WTC11 (cell line): ENCODE measurements around the gene NHERF1.

Experiments
- ATF2 ChIP-seq: sonication (generic); formaldehyde crosslinking; IDR thresholded peaks from 2 replicates; pipeline ENCODE4 v1.8.1; 2022; ENCODE audit warnings: low read depth, missing genetic modification reagents, borderline replicate concordance
- CTCF ChIP-seq: fragments of 200-600 bp; IDR thresholded peaks from 2 replicates; pipeline ENCODE4 v1.8.0; 2022; ENCODE audit warnings: antibody characterized with exemption
- E2F4 ChIP-seq: sonication (generic); formaldehyde crosslinking; IDR thresholded peaks from 2 replicates; pipeline ENCODE4 v1.8.1; 2022; ENCODE audit warnings: low read depth, mild to moderate bottlenecking, moderate library complexity, missing genetic modification reagents, borderline replicate concordance
- GABPB1 ChIP-seq: sonication (generic); formaldehyde crosslinking; IDR thresholded peaks from 2 replicates; pipeline ENCODE4 v1.8.1; 2023; ENCODE audit warnings: mild to moderate bottlenecking, missing genetic modification reagents
- HMGXB4 ChIP-seq: sonication (generic); formaldehyde crosslinking; IDR thresholded peaks from 2 replicates; pipeline ENCODE4 v1.8.1; 2023; ENCODE audit warnings: mild to moderate bottlenecking, moderate library complexity, missing genetic modification reagents
- JUN ChIP-seq: sonication (generic); formaldehyde crosslinking; IDR thresholded peaks from 2 replicates; pipeline ENCODE4 v1.8.0; 2023; ENCODE audit warnings: mild to moderate bottlenecking, missing genetic modification reagents
- MAX ChIP-seq: sonication (generic); formaldehyde crosslinking; IDR thresholded peaks from 2 replicates; pipeline ENCODE4 v1.8.0; 2022; ENCODE audit warnings: mild to moderate bottlenecking, missing genetic modification reagents
- MLX ChIP-seq: sonication (generic); formaldehyde crosslinking; IDR thresholded peaks from 2 replicates; pipeline ENCODE4 v1.8.1; 2023; ENCODE audit warnings: mild to moderate bottlenecking, missing genetic modification reagents, moderate library complexity
- SP1 ChIP-seq: sonication (generic); formaldehyde crosslinking; conservative IDR thresholded peaks from 2 replicates; pipeline ENCODE4 v1.8.1; 2022; ENCODE audit warnings: missing genetic modification reagents
- TEAD4 ChIP-seq: sonication (generic); formaldehyde crosslinking; IDR thresholded peaks from 2 replicates; pipeline ENCODE4 v1.8.0; 2022; ENCODE audit warnings: mild to moderate bottlenecking, missing genetic modification reagents
- USF2 ChIP-seq: sonication (generic); formaldehyde crosslinking; IDR thresholded peaks from 2 replicates; pipeline ENCODE4 v1.8.1; 2023; ENCODE audit warnings: mild to moderate bottlenecking, missing genetic modification reagents, moderate library complexity
- ZBTB21 ChIP-seq: sonication (generic); formaldehyde crosslinking; IDR thresholded peaks from 2 replicates; pipeline ENCODE4 v1.8.1; 2023; ENCODE audit warnings: mild to moderate bottlenecking, missing genetic modification reagents, borderline replicate concordance
- ZBTB43 ChIP-seq: sonication (generic); formaldehyde crosslinking; IDR thresholded peaks from 2 replicates; pipeline ENCODE4 v1.8.1; 2023; ENCODE audit warnings: mild to moderate bottlenecking, missing genetic modification reagents

GRCh38 chr17:74767111-74767516 is 18.7 kb downstream of the NHERF1 start:
- TF ChIP-seq CTCF (no peak), ATF2 (CRISPR knock-in tag) (no peak), ZBTB21 (CRISPR knock-in tag) (no peak), ZBTB43 (CRISPR knock-in tag) (no peak), MLX (CRISPR knock-in tag) (no peak), HMGXB4 (CRISPR knock-in tag) (no peak), JUN (no peak), GABPB1 (CRISPR knock-in tag) (no peak), E2F4 (CRISPR knock-in tag) (no peak), USF2 (CRISPR knock-in tag) (no peak), SP1 (CRISPR knock-in tag) (no peak), MAX (CRISPR knock-in tag) (no peak), TEAD4 (CRISPR knock-in tag) (no peak)
